Suppressor macrophage (primary cell): ENCODE results near the gene PSMD14.

Source experiments
- DNase-seq, 4 experiments: peaks; one replicate each; pipeline ENCODE4 v3.0.0-alpha.2; 2020 to 2022

The PSMD14 gene

DNA sequence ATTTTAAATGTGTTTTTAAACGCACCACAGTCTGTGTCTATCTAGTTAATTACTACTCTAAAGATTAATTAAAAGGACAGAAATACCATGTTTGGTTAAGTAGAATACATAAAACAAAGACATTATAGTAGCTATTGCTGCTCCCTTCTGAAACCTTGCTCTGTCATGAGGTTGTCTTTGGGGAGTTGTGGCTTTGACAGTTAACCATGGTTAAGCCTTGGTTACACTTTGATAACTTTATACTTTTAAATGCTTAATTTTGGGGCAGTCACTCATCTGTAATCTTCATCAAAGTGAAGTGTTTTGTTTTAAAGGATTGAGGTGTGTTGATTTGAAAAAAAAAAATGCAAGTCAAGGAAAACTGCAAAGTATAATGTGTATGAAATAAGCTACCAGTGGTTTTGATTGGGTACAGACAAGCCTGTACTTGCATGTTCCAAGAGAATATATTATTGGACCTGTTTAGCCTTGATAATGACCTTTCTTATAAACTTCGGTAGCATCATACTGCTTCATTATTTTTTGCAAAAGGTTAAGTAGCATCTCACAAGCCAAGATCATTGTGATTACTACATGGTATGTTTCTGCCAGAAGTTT, 78.1 kb downstream of the PSMD14 start:
- no peak for DNase-seq

DNA sequence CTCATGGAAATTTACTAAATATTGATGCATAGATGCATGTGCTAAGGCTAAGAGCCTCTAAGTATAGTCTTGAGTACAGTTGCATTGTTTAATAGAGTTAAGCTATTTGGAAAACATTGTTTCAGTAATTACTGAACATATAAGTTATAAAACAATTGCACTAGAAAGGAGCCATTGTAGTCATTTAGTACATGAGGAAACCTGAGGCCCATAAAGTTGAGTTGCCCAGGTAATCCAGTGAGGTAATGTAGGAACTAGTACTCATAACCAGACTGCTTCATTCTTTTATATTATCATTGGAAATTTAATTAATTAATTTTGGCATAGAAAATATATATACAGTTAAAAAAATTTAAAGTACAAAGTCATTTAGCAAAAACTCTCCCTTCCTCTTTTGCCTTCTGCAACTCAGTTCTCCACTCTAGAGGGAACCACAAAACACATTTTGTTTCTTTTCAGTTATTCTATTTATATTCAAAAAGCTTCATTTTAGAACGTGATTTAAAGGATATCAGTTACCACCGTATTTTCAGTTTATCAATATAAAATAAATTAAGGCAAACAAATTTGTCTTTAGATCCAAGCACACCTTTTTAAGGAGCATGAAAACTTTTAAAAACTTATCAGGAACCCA, 80.0 kb downstream of the PSMD14 start:
- DNase-seq, result peak in 1 of 4 experiments; percentile 12

DNA sequence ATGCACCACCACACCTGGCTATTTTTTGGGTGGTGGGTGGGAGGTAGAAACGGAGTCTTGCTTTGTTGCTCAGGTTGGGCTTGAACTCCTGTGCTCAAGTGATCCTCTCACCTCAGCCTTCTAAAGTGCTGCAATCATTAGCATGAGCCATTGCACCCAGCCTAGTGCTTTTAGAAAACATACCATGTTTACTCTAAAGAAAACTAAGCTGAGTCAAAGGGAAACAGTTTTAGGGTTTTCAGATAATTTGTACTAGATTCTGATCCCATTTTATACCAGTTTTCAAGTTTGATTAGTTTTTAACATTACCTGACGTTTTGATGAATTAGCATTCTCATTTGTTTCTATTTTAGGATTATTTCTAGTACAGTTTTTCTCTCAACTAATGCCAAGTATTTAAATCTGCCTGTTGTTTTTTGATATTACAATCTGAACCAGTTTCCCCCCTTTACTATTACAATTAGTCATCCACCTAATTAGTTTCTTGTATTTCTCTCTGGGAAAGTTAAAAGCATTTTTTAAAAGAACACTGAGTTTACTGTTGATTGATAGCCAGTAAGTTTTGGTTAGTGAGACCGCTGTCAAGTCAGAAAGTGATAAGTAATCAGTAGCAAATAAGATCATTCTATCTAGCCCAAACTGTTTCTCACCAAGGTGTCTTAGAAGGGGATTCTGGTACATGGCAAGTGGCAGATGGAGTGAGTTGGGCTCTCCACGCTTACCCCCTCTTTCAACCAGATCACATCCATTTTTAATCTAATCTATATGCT, 83.7 kb downstream of the PSMD14 start:
- no peak for DNase-seq

DNA sequence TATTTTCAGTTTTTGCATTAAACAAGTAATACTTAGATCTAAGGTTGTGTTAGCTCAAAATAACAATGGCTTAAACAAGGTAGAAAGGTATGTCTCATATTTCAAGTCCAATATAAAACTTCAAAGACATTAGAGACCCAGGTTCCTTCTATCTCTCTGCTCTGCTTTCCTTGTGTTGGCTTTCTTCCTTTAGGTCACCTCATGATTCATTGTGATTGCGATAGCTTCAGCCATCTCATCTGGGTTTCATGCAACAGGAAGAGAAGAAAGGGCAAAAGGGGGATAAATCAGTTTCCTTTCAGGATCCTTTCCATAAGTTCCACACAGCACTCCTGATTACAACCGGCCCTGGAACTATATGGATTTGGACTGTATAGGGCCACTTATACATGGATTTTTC, 91.9 kb downstream of the PSMD14 start:
- no peak for DNase-seq

DNA sequence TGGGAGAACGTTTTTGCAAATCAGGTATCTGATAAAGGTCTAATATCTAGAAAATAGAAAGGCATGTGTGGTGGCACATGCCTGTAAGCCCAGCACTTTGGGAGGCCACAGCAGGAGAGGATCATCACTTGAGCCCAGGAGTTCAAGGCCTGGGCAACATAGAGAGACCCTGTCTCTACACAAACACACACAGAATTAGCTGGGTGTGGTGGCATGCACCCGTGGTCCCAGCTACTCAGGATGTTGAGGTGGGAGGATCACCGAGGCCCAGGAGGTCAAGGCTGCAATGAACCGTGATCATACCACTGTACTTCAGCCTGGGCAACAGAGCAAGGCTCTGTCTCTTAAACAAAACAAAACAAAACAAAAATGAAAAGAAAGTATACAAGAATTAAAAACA, 94.1 kb downstream of the PSMD14 start:
- DNase-seq, result no peak

DNA sequence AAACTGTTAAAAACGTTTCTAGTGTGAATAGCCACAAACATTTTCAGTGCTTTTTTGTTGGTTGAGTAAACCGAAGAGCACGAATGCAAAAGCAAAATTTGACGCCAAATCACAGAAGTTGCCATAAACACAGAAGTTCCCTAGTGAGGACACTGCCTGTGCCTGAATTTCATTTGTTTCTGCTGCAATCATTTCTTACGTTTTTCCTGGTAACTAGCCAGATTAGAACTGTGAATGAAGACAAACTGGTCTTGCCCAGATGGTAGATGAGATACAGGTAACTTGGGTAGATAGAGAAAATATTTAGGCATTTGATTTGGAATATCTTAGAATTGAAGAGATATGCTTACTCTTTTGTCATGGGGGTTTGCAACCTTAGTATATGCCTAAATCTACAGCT, 98.1 kb downstream of the PSMD14 start:
- no peak for DNase-seq

DNA sequence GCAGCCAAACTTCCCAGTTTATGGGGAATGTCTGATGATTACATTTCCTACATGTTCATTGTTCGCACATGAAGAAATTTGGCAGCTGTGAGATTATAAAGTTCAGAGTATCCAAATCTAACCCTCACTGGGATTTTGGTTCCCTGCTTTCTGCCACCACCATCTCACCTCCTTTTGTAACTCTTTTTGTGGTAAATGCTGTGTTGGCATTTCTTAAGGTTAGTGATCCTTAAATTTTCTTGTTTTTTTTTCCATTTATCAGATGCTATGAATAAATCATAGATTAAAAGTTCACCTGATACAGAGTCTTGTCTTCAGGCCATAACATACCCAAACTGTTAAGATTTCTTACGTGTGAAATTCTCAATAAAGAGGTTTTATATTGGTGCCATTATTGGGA, 99.4 kb downstream of the PSMD14 start:
- DNase-seq, result no peak

DNA sequence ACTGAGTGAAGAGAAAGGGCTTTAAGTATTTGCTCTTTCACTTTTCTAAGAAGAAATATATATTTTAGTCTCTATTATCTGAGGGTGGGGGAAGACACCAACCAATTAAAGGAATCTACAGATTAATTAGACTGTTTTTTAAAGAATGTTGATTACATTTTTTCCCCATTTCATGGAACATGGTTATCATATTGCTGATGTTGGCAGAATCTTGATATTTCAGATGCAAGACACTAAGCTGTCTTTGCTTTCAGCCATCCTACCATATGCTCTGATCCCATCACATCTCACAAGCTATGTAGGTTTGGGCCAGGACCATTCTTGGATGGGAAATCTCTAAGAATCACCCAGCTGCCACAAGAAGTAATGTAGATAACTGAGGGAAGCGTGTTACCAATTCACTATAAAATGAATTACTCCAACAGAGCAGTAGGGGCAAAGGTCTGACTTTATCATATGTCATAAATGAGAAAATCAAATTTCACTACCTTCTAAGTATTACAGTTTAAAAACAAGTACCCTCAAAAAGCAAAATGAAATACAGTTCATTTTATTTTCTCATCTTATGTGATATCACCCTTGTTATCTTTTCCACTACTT, 101.2 kb downstream of the PSMD14 start:
- no peak for DNase-seq

DNA sequence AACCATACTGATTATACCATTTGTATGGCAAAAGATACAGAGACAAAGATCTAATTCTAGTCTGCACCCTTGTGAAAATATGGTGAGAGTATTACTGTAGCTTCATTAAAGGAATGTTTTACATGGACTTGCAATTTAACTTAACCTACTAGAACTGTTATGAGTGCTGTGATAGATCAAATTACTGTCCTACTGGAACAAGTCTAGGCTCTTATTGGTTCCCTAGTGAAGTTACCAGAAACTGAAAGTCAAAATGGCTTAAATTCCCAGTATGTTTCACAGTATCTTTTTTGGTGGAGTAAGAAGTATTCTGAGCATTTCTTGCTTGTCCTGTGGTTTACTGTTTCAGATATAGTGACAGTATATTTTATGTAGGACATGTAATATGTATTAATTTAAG, 104.1 kb downstream of the PSMD14 start:
- no peak for DNase-seq

DNA sequence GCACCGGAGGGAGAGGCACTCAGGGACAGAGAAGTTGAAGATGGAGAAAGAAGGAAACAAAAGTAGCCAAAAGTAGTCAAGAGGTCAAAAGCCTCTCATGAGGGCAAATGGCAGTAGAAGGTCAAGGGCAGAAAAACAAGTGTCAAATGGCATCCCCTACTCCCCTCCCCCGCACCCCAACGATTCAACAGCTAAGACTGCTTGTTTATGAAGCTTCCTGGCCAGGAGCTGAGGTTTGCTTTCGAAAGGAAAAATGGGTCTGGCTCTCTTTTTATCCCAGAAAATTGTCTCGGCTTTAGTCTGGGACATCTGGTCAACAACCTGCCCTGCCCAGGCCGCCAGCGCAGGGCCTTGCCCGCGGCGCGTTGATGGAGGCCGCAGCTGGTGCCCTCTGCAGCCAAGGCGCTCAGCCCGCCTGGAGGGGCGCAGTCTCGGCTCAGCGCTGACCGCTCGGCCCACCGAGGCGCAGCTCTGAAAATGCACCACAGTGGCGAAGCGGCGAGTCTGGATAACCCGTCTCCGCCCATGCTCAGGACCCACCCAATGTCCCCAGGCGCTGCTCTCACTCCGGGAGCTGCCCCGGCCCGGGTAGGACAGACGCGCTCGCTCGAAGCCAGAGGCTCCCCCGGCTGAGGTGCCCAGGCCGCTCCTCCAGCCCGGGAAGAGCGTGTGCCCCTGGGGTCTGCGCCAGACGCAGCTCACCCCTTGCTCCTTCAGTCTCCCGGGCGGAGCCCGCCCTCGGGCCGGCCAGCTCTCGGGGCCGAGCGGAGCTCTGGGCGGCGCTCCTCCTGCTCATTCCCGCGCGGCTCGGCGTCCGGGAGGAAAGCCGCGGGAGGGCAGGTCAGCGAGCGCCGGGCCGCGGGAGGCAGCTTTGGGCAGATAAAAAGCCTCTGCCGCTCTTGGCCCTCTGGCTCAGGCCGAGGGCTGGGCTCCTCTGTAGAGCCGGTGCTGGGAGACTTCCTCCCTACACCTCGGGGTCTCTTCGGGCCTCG, 106.1 kb downstream of the PSMD14 start:
- peak in 2 of 4 experiments; percentile 20 to 50 for DNase-seq

DNA sequence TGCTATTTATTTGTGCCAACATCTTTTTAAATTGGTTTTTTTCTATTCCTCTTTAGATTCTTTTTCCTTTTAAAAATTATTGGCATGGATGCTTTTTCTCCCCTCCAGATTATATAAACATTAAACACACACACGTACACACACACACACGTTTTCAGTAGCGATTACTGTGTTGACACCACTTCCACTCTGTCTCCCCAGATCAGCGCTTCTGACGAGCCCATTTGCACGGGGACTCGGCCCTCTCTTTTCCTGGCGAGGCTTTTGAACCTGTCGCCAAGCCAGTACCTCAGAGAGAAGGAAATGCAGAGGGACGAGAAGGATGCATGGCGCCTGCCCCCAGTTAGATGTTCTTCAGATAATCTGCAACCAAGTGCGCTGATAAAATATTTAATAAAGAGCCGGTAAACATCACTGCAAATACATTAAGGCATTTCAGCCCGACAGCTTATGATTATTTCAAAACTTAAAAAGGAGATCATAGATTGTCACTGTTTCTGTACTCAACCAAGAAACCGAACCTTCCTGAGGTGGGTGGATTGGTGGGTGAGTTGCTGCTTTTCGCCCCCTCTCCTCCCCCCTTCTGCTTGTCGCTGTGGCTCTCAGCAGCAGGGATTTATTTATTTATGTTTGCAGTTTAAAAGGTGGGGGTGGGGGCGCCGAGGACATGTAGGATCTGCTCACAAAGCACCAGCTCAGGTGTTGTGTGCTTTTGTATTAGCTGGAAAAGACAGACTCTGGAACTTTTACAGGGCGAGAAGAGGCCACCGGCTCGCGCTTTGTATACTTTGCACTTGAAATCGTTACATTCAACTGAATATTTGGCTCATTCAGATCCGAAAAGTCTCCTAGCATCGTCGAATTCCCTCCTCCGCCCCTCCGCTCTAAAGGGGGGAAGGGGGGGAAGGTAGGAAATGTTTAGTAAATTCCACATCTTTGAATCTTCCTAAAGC, 107.1 kb downstream of the PSMD14 start:
- no peak for DNase-seq

DNA sequence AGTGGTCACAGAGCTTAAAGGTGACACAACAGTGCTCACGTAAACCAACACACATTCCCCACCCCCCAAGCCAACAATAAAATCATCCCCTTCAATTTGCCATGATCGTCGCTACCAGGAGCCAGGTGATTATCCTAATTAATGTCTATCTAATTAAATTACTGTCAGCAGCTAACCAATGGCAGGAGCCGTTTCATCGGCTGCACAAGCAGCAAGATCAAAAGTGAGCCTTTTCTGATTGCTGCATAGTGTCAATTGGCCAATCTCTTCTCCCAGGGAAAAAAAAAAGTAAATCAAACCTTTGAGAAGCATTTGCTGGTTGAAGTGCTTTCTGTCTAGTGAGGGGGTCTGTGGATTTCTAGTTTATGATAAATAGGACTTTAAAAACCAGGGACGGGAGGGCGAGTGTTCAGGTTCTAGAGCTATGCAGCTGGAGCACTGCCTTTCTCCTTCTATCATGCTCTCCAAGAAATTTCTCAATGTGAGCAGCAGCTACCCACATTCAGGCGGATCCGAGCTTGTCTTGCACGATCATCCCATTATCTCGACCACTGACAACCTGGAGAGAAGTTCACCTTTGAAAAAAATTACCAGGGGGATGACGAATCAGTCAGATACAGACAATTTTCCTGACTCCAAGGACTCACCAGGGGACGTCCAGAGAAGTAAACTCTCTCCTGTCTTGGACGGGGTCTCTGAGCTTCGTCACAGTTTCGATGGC, 107.9 kb downstream of the PSMD14 start, which contains the start of gene TBR1:
Gene TBR1 (plus strand): TSS at position 311 of the 721 bp plus-strand sequence. CDS start 114 bp downstream, at position 425.
- no peak for DNase-seq

DNA sequence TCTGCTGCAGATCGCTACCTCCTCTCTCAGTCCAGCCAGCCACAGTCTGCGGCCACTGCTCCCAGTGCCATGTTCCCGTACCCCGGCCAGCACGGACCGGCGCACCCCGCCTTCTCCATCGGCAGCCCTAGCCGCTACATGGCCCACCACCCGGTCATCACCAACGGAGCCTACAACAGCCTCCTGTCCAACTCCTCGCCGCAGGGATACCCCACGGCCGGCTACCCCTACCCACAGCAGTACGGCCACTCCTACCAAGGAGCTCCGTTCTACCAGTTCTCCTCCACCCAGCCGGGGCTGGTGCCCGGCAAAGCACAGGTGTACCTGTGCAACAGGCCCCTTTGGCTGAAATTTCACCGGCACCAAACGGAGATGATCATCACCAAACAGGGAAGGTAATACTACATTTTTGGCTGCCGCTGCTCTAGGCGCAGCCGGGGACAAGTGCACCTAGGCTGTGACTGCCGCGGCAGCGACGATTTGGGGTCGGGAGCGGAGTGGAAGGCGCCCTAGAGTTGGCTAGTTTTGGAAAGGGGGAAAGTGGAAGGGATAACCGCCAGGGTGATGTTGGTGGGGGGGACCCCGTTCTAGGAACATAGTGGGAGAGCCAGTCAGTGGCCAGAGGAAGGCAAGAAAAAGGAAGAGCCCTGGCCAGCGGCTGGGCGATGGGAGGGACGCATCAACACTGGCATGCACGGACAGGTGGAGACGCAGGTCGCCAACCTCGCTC, 108.6 kb downstream of the PSMD14 start:
- no peak for DNase-seq

DNA sequence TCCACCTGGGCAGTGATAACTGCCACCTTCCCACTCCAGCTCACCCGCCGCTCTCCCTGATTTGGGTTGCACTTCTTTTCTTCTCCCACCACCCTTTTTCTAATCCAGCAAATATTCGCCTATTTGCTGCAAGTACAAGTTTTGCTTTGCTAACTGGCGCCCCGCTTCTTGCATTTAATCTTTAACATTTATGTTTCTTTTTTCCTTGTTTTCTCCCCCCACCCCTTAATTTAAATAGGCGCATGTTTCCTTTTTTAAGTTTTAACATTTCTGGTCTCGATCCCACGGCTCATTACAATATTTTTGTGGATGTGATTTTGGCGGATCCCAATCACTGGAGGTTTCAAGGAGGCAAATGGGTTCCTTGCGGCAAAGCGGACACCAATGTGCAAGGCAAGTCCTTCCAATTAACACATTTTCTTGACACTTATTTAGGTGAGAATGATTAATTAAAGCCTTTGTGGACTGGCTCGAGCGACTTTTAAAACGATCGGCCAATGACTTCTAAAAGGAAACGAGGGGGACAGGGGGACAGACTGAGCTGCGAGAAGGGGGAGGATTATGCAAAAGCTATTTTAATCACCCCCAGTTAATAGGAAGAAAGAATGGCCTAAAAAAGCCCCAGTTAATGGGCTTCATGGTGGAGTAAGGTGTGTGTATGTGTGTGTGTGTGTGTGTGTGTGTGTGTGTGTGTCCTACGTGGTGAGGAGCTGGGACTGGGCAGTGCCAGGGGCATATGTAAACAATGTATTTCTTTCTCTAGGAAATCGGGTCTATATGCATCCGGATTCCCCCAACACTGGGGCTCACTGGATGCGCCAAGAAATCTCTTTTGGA, 109.4 kb downstream of the PSMD14 start:
- no peak for DNase-seq

DNA sequence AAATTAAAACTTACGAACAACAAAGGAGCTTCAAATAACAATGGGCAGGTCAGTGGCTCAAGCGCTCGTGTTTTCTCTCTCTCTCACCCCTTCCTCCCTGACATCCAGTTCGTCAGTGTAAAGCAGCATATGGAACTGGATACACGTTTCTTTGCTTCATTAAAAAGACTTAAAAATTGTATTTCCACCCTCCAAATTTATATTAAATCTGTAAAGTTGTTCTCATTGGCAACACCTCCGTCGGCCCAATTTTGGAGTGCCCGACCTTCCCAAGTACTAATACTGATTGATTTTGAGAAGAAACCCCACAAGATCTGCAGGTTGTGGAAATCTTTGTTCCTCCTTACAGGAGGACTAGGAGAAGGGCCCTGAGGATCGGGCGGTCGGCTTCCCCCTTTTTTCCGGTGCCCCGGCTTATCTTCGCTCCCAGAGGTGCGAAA, 110.1 kb downstream of the PSMD14 start:
- no peak for DNase-seq

DNA sequence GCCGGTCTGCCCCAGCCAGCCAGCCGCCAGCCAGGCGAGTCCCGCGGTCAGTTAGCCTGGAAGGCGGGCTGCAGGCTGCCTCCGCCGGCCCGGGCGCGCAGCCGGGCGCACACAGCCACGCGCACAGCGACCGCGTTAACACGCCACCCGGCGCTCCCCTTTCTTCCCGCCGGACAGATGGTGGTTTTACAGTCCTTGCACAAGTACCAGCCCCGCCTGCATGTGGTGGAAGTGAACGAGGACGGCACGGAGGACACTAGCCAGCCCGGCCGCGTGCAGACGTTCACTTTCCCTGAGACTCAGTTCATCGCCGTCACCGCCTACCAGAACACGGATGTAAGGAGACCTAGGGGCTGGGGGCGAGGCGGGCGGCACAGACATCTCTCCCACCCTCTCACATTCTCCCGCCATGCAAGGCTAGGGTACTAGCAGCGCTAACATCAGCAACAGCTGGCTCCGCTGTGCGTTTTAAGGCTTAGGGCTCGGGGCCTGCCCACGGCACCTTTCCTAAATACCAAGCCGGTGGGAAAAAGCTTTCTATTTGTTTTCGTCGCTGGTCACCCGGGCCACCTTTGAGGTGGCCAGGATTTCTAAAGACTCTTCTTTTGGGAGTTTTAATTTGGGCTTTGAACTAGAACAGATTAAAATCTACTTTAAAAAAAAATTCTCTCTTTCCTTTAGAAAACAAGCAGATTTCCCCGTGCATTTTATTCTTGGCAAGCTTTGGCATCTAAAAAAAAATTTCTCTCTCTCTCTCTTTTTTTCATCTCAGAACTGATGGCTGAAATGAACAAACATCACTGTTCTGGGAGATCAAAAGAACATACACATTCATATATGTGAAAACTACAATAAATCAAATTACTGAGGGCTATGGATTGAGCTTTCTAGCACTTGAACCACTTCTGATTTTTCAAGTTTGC, 110.8 kb downstream of the PSMD14 start:
- DNase-seq, result peak in 2 of 4 experiments; percentile 28 to 48

DNA sequence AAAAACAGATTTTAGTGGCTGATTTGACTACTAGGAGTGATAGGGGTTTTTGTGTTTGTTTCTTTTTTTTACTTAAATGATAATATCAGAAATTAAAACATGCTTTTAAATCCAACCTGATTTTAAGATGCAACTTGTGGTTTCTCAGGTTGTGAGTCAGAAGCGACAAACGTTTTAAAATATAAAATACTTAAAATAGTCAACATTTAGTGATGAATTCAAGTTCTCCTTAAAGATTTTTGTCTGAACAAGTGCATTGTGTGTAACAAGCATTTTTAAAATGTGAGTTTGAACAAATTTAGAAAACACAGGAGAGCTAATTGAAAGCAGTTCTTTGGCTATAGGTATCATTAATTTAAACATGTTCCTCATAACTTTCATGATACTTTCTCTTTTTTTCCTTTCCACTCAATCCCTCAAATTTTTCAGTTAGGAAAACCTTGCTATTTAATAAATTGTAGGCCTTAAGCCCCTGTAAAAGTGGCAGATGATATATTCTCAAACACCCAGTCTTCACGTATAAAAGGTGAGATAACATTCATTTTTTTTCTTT, 111.5 kb downstream of the PSMD14 start:
- no peak for DNase-seq
